ENCODE results near the gene CLK2. TPM values are rescaled to one million over a fixed set of nuclear protein-coding genes. Genes with fewer than 3 reads are reported as not detected.
"Not testable (repeated sequence)": the region's sequence is repeated elsewhere in the genome, so short reads cannot be mapped to it uniquely, and the experiment has no call there.

Gene CLK2
- total RNA-seq, 2 experiments from 2014 or later, result 110 to 112 TPM

- POLR2A ChIA-PET, result interaction anchor here (1.5 to 3.6 kb wide), 4 partner anchors 16 to 69 kb away, joined by 5 to 18 read pairs (median 14); partner anchors contain the start of genes KRTCAP2 and TRIM46
- Mint-ChIP-seq H3K27ac (peak overlapping the region; percentile 95), H3K4me1 (peaks cover 49% of the 10 kb centered on the region), H3K27me3 (no peaks in the 10 kb centered on the region), H3K9me3 (peaks cover 1% of the 10 kb centered on the region), H3K36me3 (peaks cover 9% of the 10 kb centered on the region), H3K4me3 (peak overlapping the region; percentile 85)
- no peak for DNase-seq
- ATAC-seq (ENCODE audit: low read depth), result no peak
These were observed 30.4 kb downstream of the CLK2 start for GRCh38 chr1:155242805-155243358.

GRCh38 chr1:155241841-155242264 is 31.5 kb downstream of the CLK2 start:
- POLR2A ChIA-PET, result interaction anchor here (0.7 to 1.8 kb wide), 8 partner anchors 10 to 69 kb away, joined by 3 to 15 read pairs (median 4); partner anchors contain the start of genes CLK2, KRTCAP2 and MTX1
- H3K4me1 Mint-ChIP-seq, result peaks cover 49% of the 10 kb centered on the region

GRCh38 chr1:155241069-155241679 is 32.1 kb downstream of the CLK2 start:
- Mint-ChIP-seq H3K4me1 (peaks cover 49% of the 10 kb centered on the region), H3K27ac (peak overlapping the region; percentile 87), H3K27me3 (no peaks in the 10 kb centered on the region), H3K9me3 (peaks cover 1% of the 10 kb centered on the region), H3K4me3 (peak overlapping the region; percentile 85), H3K36me3 (peaks cover 10% of the 10 kb centered on the region)
- DNase-seq (no peak), ATAC-seq (ENCODE audit: low read depth) (peak; percentile 20)
- POLR2A ChIA-PET, result interaction anchor here (0.7 to 1.8 kb wide), 8 partner anchors 11 to 68 kb away, joined by 3 to 15 read pairs (median 4); partner anchors contain the start of genes CLK2, KRTCAP2 and MTX1

More at GRCh38 chr1:155241841-155242264, 31.5 kb downstream of the CLK2 start:
- DNase-seq, result no peak
- Mint-ChIP-seq H3K9me3 (peaks cover 1% of the 10 kb centered on the region), H3K27ac (peak overlapping the region; percentile 95), H3K36me3 (peaks cover 10% of the 10 kb centered on the region), H3K4me3 (peak overlapping the region; percentile 85), H3K27me3 (no peaks in the 10 kb centered on the region)
- no peak for ATAC-seq (ENCODE audit: low read depth)

- DNase-seq, result no peak
- H3K4me3 Mint-ChIP-seq, result no peak overlapping the region
- peaks cover 16% of the 10 kb centered on the region for H3K4me1 Mint-ChIP-seq
These were observed 36.9 kb downstream of the CLK2 start for GRCh38 chr1:155236451-155236850.

GRCh38 chr1:155235375-155235774 is 37.9 kb downstream of the CLK2 start:
- H3K9me3 Mint-ChIP-seq, H3K27me3 Mint-ChIP-seq: not testable (repeated sequence)

More at GRCh38 chr1:155236451-155236850, 36.9 kb downstream of the CLK2 start:
- Mint-ChIP-seq H3K27ac (no peak overlapping the region), H3K27me3 (no peaks in the 10 kb centered on the region), H3K36me3 (peaks cover 13% of the 10 kb centered on the region), H3K9me3 (no peaks in the 10 kb centered on the region)
- POLR2A ChIA-PET, result no interaction called here
- no peak for ATAC-seq (ENCODE audit: low read depth)

GRCh38 chr1:155233502-155233901 is 39.8 kb downstream of the CLK2 start:
- H3K27ac Mint-ChIP-seq; H3K4me1 Mint-ChIP-seq; H3K4me3 Mint-ChIP-seq; POLR2A ChIA-PET; DNase-seq; H3K27me3 Mint-ChIP-seq; ATAC-seq (ENCODE audit: low read depth); H3K9me3 Mint-ChIP-seq: not testable (repeated sequence)
- H3K36me3 Mint-ChIP-seq, result peaks cover 12% of the 10 kb centered on the region

More at GRCh38 chr1:155235375-155235774, 37.9 kb downstream of the CLK2 start:
- POLR2A ChIA-PET; ATAC-seq (ENCODE audit: low read depth); H3K4me3 Mint-ChIP-seq; DNase-seq: not testable (repeated sequence)
- Mint-ChIP-seq H3K27ac (peak overlapping the region; percentile 25), H3K4me1 (peaks cover 11% of the 10 kb centered on the region), H3K36me3 (peaks cover 13% of the 10 kb centered on the region)

- ATAC-seq (ENCODE audit: low read depth), result not testable (repeated sequence)
These were observed 41.0 kb downstream of the CLK2 start for GRCh38 chr1:155232001-155232978.

GRCh38 chr1:155231302-155231701 is 42.0 kb downstream of the CLK2 start:
- POLR2A ChIA-PET, result interaction anchor here (1.2 kb wide), 1 partner anchor 37 kb away, joined by 3 read pairs; no protein-coding TSS in a partner anchor
- not testable (repeated sequence) for H3K9me3 Mint-ChIP-seq; H3K27me3 Mint-ChIP-seq; ATAC-seq (ENCODE audit: low read depth); H3K4me3 Mint-ChIP-seq; DNase-seq; H3K27ac Mint-ChIP-seq
- Mint-ChIP-seq H3K36me3 (peaks cover 10% of the 10 kb centered on the region), H3K4me1 (peaks cover 16% of the 10 kb centered on the region)

More at GRCh38 chr1:155232001-155232978, 41.0 kb downstream of the CLK2 start:
- H3K27ac Mint-ChIP-seq, H3K9me3 Mint-ChIP-seq, DNase-seq, POLR2A ChIA-PET, H3K4me3 Mint-ChIP-seq, H3K27me3 Mint-ChIP-seq: not testable (repeated sequence)
- Mint-ChIP-seq H3K36me3 (peaks cover 12% of the 10 kb centered on the region), H3K4me1 (peaks cover 14% of the 10 kb centered on the region)

GRCh38 chr1:155228096-155228427 is 45.2 kb downstream of the CLK2 start:
- ATAC-seq (ENCODE audit: low read depth) (no peak), DNase-seq (no peak)
- peak overlapping the region; percentile 92 for H3K27ac Mint-ChIP-seq
- POLR2A ChIA-PET, result interaction anchor here (1.6 to 2.8 kb wide), 6 partner anchors 13 to 54 kb away, joined by 12 to 32 read pairs (median 20); partner anchors contain the start of genes KRTCAP2, MTX1, THBS3 and TRIM46
- H3K27me3 Mint-ChIP-seq, result no peaks in the 10 kb centered on the region
- peaks cover 24% of the 10 kb centered on the region for H3K4me1 Mint-ChIP-seq
- H3K4me3 Mint-ChIP-seq, result peak overlapping the region; percentile 95
- H3K9me3 Mint-ChIP-seq, result no peaks in the 10 kb centered on the region
- peaks cover 5% of the 10 kb centered on the region for H3K36me3 Mint-ChIP-seq

- H3K27me3 Mint-ChIP-seq, result no peaks in the 10 kb centered on the region
- peak overlapping the region; percentile 95 for H3K4me3 Mint-ChIP-seq
- peak overlapping the region; percentile 92 for H3K27ac Mint-ChIP-seq
- peaks cover 24% of the 10 kb centered on the region for H3K4me1 Mint-ChIP-seq
- DNase-seq, result peak; percentile 96
- peak; percentile 96 for ATAC-seq (ENCODE audit: low read depth)
- POLR2A ChIA-PET, result interaction anchor here (0.6 to 2.8 kb wide), 10 partner anchors 10 to 176 kb away, joined by 3 to 32 read pairs (median 13); partner anchors contain the start of genes ADAM15, KRTCAP2, MTX1 and THBS3
- H3K9me3 Mint-ChIP-seq, result no peaks in the 10 kb centered on the region
- H3K36me3 Mint-ChIP-seq, result peaks cover 7% of the 10 kb centered on the region
These were observed 45.8 kb downstream of the CLK2 start for GRCh38 chr1:155227261-155228095.

- peak overlapping the region; percentile 92 for H3K27ac Mint-ChIP-seq
- peaks cover 10% of the 10 kb centered on the region for H3K36me3 Mint-ChIP-seq
- H3K9me3 Mint-ChIP-seq, result no peaks in the 10 kb centered on the region
- no peaks in the 10 kb centered on the region for H3K27me3 Mint-ChIP-seq
- no peak for DNase-seq
- peak overlapping the region; percentile 95 for H3K4me3 Mint-ChIP-seq
- POLR2A ChIA-PET, result interaction anchor here (0.6 to 2.8 kb wide), 11 partner anchors 9 to 176 kb away, joined by 3 to 32 read pairs (median 12); partner anchors contain the start of genes ADAM15, KRTCAP2, MTX1 and THBS3
- peak; percentile 31 for ATAC-seq (ENCODE audit: low read depth)
- H3K4me1 Mint-ChIP-seq, result peaks cover 24% of the 10 kb centered on the region
These were observed 46.4 kb downstream of the CLK2 start for GRCh38 chr1:155226910-155227260.

Data from activated naive CD8-positive, alpha-beta T cell treated with anti-CD3 and anti-CD28 coated beads, Interleukin-2, amount 10 ng/mL, durations not matched to agents 7 days and 5 days (primary cell).